Measurements from ENCODE around the gene PARP11. TPM values are rescaled to one million over a fixed set of nuclear protein-coding genes. Genes with fewer than 3 reads are reported as not detected.

The PARP11 gene
- total RNA-seq (2022; extraction: Qiagen RNA extraction) = 1.3 to 2.1 TPM (median 1.7 TPM) in 5 replicates

DNA sequence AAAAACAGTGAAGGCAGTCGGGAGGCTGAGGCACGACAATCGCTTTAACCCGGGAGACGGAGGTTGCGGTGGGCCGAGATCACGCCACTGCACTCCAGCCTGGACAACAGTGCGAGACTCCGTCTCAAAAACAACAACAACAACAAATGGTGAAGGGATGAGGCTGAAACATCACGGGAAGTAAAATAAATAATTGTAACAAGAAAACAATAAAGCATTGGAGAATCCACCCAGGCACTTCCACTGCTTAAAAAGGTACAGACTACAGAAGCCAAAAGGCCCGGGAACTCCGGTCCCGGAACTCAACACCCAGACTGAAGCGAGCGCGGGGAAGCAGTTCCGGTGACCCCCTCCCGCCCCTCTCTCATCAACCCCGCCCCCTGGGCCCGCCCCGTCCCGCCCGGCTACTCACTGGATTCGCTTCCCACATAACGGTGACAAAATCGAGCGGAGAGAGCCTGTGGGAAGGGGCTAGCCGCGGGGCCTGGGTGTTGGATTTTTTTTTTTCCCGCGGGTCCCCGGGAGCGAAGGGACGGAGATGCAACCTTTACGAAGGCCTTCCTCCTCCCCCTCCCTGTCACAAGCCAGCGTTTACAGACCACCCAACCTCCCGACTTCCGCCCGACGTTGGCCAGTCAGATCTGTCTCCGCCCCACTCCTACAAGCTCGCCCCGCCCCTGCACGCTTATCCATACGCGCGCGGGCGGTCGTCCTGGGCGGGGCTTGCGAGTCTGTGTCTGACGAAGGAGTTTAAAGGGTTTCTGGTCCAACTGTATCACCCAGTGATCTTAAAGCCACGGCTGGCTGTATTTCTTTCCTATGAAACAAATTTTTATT is at the start of gene PARP11:
TSS of gene PARP11 (minus strand) at position 600 of the 837 bp plus-strand sequence. CDS start at position 430, 170 bp downstream.

Other genes starting within 250 kb of the PARP11 start
- gene CRACR2A, start 120.3 kb downstream of the PARP11 start, total RNA-seq (2022; extraction: Qiagen RNA extraction) = 1.2 to 2.2 TPM (median 1.6 TPM) in 5 replicates

Data from A549 treated with Hydrocortisone at 1 μM for 4 hours (cell line).